AG04450 (cell line): ENCODE measurements around the gene DPH5. TPM values are rescaled to one million over a fixed set of nuclear protein-coding genes. Genes with fewer than 3 reads are reported as not detected.

Experiments
- CTCF ChIA-PET: fragments of 300-600, 350-600 bp; formaldehyde crosslinking; extraction: SDS; loops from one replicate; lab custom pipeline; 2022; ENCODE audit warnings: antibody characterized with exemption, inconsistent platforms; lab: Charles Lee
- POLR2A ChIA-PET: fragments of 350-600 bp; formaldehyde crosslinking; extraction: SDS; loops from one replicate; lab custom pipeline; 2021; ENCODE audit warnings: antibody characterized with exemption, inconsistent platforms; lab: Yijun Ruan, JAX
- DNase-seq: peaks from one replicate; pipeline ENCODE4 v3.0.0-alpha.2; 2011; ENCODE audit warnings: low read depth, low spot score
- H3K27ac ChIP-seq: one replicate; pipeline ENCODE4 v1.5.1; 2012; ENCODE audit warnings: low read depth, low read length, control low read depth
- H3K27me3 ChIP-seq: one replicate; pipeline ENCODE4 v1.6.0; 2012; ENCODE audit warnings: low read length; ENCODE audit not compliant: control insufficient read depth, insufficient read depth
- H3K4me3 ChIP-seq: 2 replicates; pipeline ENCODE4 v1.5.1; 2011; ENCODE audit warnings: mild to moderate bottlenecking, low read depth, low read length, control low read depth
- H3K9me3 ChIP-seq: 2 replicates; pipeline ENCODE4 v1.5.1; 2012; ENCODE audit warnings: low read length; ENCODE audit not compliant: control insufficient read depth, insufficient read depth
- polyA plus RNA-seq: library from polyadenylated mRNA; depleted of rRNA; stranded (reverse); fragments of >200 nt; gene quantifications from 2 replicates; pipeline ENCODE4 v1.2.3, GENCODE V29; 2011
- TF ChIP-seq, protein P1 (sequence below): IDR thresholded peaks from 2 replicates; pipeline ENCODE4 v1.5.1; 2011; ENCODE audit warnings: low read depth, low read length, control low read depth, inconsistent platforms

Gene DPH5
- polyA plus RNA-seq, 1 experiment: 87.4 TPM

DNA sequence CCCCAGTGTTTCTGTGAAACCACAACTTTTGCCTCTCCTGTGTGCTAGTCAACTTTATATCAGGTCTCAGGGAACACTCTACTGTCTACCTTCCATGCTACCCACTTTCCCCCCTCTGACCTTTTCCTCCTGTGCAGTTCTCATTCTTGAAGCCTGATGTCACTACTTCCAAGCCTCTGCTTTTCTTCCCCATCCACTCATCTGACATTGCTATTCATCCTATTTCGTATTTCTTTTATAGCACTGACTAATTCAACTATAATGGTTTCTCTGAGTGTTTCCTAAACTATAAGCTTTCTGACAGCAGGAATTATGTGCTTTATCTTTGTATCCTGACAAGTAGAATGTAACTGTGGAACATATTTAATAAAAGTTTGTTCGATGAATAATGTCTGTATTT is 18.2 kb upstream of the DPH5 start:
- ChIA-PET CTCF (interaction anchor here (0.6 to 1.8 kb wide), 2 partner anchors 10 to 195 kb away, joined by 4 to 5 read pairs; no protein-coding TSS in a partner anchor), POLR2A (no interaction called here)
- TF ChIP-seq, protein P1, sequence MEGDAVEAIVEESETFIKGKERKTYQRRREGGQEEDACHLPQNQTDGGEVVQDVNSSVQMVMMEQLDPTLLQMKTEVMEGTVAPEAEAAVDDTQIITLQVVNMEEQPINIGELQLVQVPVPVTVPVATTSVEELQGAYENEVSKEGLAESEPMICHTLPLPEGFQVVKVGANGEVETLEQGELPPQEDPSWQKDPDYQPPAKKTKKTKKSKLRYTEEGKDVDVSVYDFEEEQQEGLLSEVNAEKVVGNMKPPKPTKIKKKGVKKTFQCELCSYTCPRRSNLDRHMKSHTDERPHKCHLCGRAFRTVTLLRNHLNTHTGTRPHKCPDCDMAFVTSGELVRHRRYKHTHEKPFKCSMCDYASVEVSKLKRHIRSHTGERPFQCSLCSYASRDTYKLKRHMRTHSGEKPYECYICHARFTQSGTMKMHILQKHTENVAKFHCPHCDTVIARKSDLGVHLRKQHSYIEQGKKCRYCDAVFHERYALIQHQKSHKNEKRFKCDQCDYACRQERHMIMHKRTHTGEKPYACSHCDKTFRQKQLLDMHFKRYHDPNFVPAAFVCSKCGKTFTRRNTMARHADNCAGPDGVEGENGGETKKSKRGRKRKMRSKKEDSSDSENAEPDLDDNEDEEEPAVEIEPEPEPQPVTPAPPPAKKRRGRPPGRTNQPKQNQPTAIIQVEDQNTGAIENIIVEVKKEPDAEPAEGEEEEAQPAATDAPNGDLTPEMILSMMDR: no peak
- peaks cover 9% of the 10 kb centered on the region for H3K9me3 ChIP-seq
- H3K4me3 ChIP-seq: no peak overlapping the region
- no peak for DNase-seq
- H3K27ac ChIP-seq: no peak overlapping the region
- no peaks in the 10 kb centered on the region for H3K27me3 ChIP-seq

DNA sequence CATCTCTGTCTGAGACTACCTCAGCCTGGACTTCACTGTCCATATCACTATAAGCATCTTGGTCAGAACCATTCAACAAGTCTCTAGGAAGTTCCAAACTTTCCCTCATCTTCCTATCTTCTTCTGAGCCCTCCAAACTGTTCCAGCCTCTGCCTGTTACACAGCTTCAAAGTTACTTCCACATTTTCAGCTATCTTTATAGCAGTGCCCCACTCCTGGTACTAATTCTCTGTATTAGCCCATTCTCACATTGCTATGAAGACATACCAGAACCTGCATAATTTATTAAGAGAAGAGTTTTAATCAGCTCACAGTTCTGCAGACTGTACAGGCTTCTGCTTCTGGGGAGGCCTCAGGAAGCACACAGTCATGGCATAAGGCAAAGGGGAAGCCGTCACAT is 15.7 kb upstream of the DPH5 start:
- peaks cover 9% of the 10 kb centered on the region for H3K9me3 ChIP-seq
- no peak for DNase-seq
- H3K4me3 ChIP-seq: no peak overlapping the region
- ChIA-PET POLR2A (no interaction called here), CTCF (interaction anchor here (1.0 kb wide), 1 partner anchor 195 kb away, joined by 3 read pairs; no protein-coding TSS in a partner anchor)
- H3K27ac ChIP-seq: no peak overlapping the region
- no peaks in the 10 kb centered on the region for H3K27me3 ChIP-seq
- TF ChIP-seq, protein P1: no peak

DNA sequence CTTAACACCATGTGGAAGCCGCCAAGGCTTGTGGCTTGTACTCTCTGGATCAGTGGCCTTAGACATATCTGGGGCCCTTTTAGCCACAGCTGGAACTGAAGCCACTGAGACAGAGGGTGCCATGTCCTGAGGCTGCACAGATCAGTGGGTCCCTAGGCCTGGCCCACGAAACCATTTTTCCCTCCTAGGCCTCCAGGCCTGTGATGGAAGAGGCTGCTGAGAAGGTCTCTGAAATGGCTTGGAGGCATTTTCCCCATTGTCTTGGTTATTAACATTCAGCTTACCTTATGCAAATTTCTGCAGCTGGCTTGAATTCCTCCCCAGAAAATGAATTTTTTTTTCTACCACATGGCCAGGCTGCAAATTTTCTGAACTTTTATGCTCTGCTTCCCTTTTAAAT is 15.1 kb upstream of the DPH5 start:
- Histone ChIP-seq H3K27ac (no peak overlapping the region), H3K27me3 (no peaks in the 10 kb centered on the region), H3K9me3 (peaks cover 9% of the 10 kb centered on the region), H3K4me3 (no peak overlapping the region)
- DNase-seq: no peak
- ChIA-PET CTCF (interaction anchor here (1.0 kb wide), 1 partner anchor 196 kb away, joined by 3 read pairs; no protein-coding TSS in a partner anchor), POLR2A (no interaction called here)
- TF ChIP-seq, protein P1: no peak

DNA sequence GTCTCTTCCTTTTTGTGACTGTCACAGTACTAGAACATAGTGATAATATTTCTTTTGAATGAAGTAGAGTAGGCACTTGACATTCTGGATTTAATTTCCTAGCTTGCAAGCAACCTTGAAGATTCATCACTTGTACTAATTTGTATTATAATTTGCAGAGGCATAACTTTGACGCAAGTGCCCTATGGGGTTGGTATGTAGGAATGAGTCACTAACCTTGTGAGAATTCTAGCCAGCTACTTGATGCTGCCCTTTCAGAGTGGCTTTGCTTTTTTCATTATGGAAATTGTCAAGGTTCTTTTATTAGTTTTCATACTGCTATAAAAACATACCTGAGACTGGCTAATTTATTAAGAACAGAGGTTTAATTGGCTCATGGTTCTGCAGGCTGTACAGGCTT is 13.7 kb upstream of the DPH5 start:
- no peak overlapping the region for H3K27ac ChIP-seq
- DNase-seq: no peak
- TF ChIP-seq, protein P1: no peak
- ChIA-PET CTCF (no interaction called here), POLR2A (no interaction called here)
- H3K27me3 ChIP-seq: no peaks in the 10 kb centered on the region
- H3K9me3 ChIP-seq: peaks cover 9% of the 10 kb centered on the region
- no peak overlapping the region for H3K4me3 ChIP-seq

DNA sequence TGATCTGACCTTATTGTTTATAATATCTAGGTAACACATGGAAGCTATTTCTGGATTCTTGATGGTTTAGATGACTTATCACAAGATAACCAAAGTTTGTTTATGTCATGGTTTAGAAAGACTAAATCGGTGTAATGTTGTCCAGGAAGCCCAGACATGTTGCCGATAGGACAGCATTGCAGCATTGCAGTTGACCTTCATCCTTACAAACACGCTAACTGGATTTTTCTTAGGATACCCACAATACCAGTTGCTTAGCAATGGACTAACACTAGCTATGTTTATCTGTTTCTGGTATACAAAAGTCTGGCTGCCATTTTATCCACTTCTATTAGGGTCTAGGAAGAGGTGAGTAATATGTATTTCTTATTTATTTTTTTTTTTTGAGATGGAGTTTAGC is 11.7 kb upstream of the DPH5 start:
- TF ChIP-seq, protein P1: no peak
- Histone ChIP-seq H3K27ac (no peak overlapping the region), H3K9me3 (peaks cover 9% of the 10 kb centered on the region), H3K27me3 (no peaks in the 10 kb centered on the region), H3K4me3 (no peak overlapping the region)
- ChIA-PET CTCF (interaction anchor here (1.1 kb wide), 1 partner anchor 203 kb away, joined by 4 read pairs; no protein-coding TSS in a partner anchor), POLR2A (no interaction called here)
- DNase-seq: no peak
